GM23338 (cell line): ENCODE measurements around the gene NELFA.

Experiments
- CREB1 ChIP-seq: fragments of 250-450 bp; sonication (Bioruptor Pico); IDR thresholded peaks from 2 replicates; pipeline ENCODE4 v1.5.0; 2020; ENCODE audit warnings: low read depth, mild to moderate bottlenecking, moderate library complexity
- EZH2 ChIP-seq: fragments of 200-600 bp; sonication (generic); IDR thresholded peaks from one replicate; pipeline ENCODE4 v1.8.0; 2017; ENCODE audit warnings: antibody characterized with exemption, mild to moderate bottlenecking, low read depth; ENCODE audit not compliant: unreplicated experiment
- EZH2phosphoT487 ChIP-seq: fragments of 200-600 bp; sonication (generic); IDR thresholded peaks from one replicate; pipeline ENCODE4 v1.8.1; 2018; ENCODE audit warnings: antibody characterized with exemption; ENCODE audit not compliant: unreplicated experiment
- JUNB ChIP-seq: IDR thresholded peaks from one replicate; pipeline ENCODE4 v1.6.1; 2016; ENCODE audit warnings: antibody characterized with exemption; ENCODE audit not compliant: unreplicated experiment
- NANOG ChIP-seq: IDR thresholded peaks from 2 replicates; pipeline ENCODE4 v1.6.1; 2016; ENCODE audit warnings: antibody characterized with exemption, borderline replicate concordance
- POLR2AphosphoS5 ChIP-seq: IDR thresholded peaks from 2 replicates; pipeline ENCODE4 v1.6.1; 2016; ENCODE audit warnings: antibody characterized with exemption, low read depth
- REST ChIP-seq: IDR thresholded peaks from one replicate; pipeline ENCODE4 v1.6.1; 2018; ENCODE audit warnings: antibody characterized with exemption; ENCODE audit not compliant: unreplicated experiment
- ZNF114 ChIP-seq: fragments of 250-450 bp; sonication (Bioruptor Pico); IDR thresholded peaks from 2 replicates; pipeline ENCODE4 v1.5.0; 2020; ENCODE audit warnings: mild to moderate bottlenecking, moderate library complexity
- ZNF331 ChIP-seq: fragments of 250-450 bp; sonication (Bioruptor Pico); IDR thresholded peaks from 2 replicates; pipeline ENCODE4 v1.5.0; 2020; ENCODE audit warnings: low read depth, mild to moderate bottlenecking, moderate library complexity
- TF ChIP-seq, protein P1 (sequence below), 2 experiments: fragments of 200-600 bp in 1 of 2; sonication (generic) in 1 of 2; conservative IDR thresholded peaks; 2 replicates each; pipeline versions ENCODE4 v1.5.1 to v1.6.1; 2016 to 2017; ENCODE audit warnings: antibody characterized with exemption in 2 of 2, low read depth in 2 of 2, mild to moderate bottlenecking in 2 of 2, moderate library complexity in 1 of 2
- TF ChIP-seq, protein P2 (sequence below): IDR thresholded peaks from 2 replicates; pipeline ENCODE4 v1.6.1; 2016; ENCODE audit warnings: antibody characterized with exemption

DNA sequence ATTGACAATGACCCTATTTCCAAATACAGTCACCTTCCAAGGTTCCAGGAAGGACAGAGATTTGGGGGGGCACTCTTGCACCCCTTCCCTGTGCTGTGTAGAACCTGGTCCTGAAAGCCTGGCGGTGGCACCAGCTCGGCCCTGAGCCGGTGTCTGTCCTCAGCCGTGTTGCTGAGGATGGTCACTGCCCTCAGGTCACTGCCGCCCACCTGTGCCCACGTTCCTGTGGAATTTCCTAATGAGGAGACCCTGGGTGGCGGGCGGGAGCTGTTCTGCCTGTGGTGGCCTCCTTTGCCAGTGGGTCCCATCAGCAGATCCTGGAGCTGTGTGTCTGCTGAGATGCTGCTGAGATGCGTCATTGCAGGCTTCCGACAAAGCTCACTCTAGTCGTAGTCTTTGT is 32.9 kb downstream of the NELFA start:
- TF ChIP-seq EZH2 = no peak
- no peak for TF ChIP-seq EZH2phosphoT487
- TF ChIP-seq REST = no peak
- TF ChIP-seq, protein P1, sequence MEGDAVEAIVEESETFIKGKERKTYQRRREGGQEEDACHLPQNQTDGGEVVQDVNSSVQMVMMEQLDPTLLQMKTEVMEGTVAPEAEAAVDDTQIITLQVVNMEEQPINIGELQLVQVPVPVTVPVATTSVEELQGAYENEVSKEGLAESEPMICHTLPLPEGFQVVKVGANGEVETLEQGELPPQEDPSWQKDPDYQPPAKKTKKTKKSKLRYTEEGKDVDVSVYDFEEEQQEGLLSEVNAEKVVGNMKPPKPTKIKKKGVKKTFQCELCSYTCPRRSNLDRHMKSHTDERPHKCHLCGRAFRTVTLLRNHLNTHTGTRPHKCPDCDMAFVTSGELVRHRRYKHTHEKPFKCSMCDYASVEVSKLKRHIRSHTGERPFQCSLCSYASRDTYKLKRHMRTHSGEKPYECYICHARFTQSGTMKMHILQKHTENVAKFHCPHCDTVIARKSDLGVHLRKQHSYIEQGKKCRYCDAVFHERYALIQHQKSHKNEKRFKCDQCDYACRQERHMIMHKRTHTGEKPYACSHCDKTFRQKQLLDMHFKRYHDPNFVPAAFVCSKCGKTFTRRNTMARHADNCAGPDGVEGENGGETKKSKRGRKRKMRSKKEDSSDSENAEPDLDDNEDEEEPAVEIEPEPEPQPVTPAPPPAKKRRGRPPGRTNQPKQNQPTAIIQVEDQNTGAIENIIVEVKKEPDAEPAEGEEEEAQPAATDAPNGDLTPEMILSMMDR (conservative IDR thresholded peaks at IDR 0.05; ENCODE audit: low read depth in 2 of 2) = no peak
- TF ChIP-seq JUNB = no peak
- TF ChIP-seq POLR2AphosphoS5 = no peak
- TF ChIP-seq ZNF114 = no peak
- no peak for TF ChIP-seq ZNF331 (CRISPR knock-in tag)
- TF ChIP-seq CREB1 = no peak
- TF ChIP-seq NANOG = no peak
- TF ChIP-seq, protein P2, sequence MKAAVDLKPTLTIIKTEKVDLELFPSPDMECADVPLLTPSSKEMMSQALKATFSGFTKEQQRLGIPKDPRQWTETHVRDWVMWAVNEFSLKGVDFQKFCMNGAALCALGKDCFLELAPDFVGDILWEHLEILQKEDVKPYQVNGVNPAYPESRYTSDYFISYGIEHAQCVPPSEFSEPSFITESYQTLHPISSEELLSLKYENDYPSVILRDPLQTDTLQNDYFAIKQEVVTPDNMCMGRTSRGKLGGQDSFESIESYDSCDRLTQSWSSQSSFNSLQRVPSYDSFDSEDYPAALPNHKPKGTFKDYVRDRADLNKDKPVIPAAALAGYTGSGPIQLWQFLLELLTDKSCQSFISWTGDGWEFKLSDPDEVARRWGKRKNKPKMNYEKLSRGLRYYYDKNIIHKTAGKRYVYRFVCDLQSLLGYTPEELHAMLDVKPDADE = no peak
